Stimulated activated CD4-positive, alpha-beta T cell treated with anti-CD3 and anti-CD28 coated beads, Interleukin-1b, Interleukin-23, amount 100 ng/mL, for 4 hours (primary cell): ENCODE data around the gene CDRT4.

Experiments used
- DNase-seq, 2 donors: peaks; one replicate each; pipeline ENCODE4 v3.0.0-alpha.2; 2020; ENCODE audit warnings: low read depth in 2 of 2

The CDRT4 gene

GRCh38 chr17:15431766-15432165 is 35.7 kb downstream of the CDRT4 start:
- no peak for DNase-seq

- DNase-seq, result no peak
Observed at GRCh38 chr17:15431196-15431595, 36.2 kb downstream of the CDRT4 start.

GRCh38 chr17:15424521-15424920 is 42.9 kb downstream of the CDRT4 start:
- no peak for DNase-seq

- no peak for DNase-seq
Observed at GRCh38 chr17:15422392-15422965, 44.9 kb downstream of the CDRT4 start.

- no peak for DNase-seq
Observed at GRCh38 chr17:15418781-15419180, 48.6 kb downstream of the CDRT4 start.

GRCh38 chr17:15414532-15415306 is 52.7 kb downstream of the CDRT4 start:
- no peak for DNase-seq

GRCh38 chr17:15413101-15413771 is 54.2 kb downstream of the CDRT4 start:
- no peak for DNase-seq

- no peak for DNase-seq
Observed at GRCh38 chr17:15412606-15413005, 54.8 kb downstream of the CDRT4 start.

- DNase-seq, result no peak
Observed at GRCh38 chr17:15411384-15412198, 55.8 kb downstream of the CDRT4 start.

- DNase-seq, result no peak
Observed at GRCh38 chr17:15409721-15410250, 57.6 kb downstream of the CDRT4 start.

- DNase-seq, result no peak
Observed at GRCh38 chr17:15408803-15409202, 58.6 kb downstream of the CDRT4 start.

- no peak for DNase-seq
Observed at GRCh38 chr17:15406081-15406480, 61.3 kb downstream of the CDRT4 start.

GRCh38 chr17:15405058-15405415 is 62.4 kb downstream of the CDRT4 start:
- no peak for DNase-seq

- no peak for DNase-seq
Observed at GRCh38 chr17:15404106-15405057, 63.0 kb downstream of the CDRT4 start.

- no peak for DNase-seq
Observed at GRCh38 chr17:15403276-15403939, 64.0 kb downstream of the CDRT4 start.

GRCh38 chr17:15399443-15399842 is 68.0 kb downstream of the CDRT4 start:
- no peak for DNase-seq

GRCh38 chr17:15398736-15399331 is 68.6 kb downstream of the CDRT4 start:
- no peak for DNase-seq

GRCh38 chr17:15398291-15398690 is 69.1 kb downstream of the CDRT4 start:
- DNase-seq, result no peak

GRCh38 chr17:15397620-15398019 is 69.8 kb downstream of the CDRT4 start:
- no peak for DNase-seq

- DNase-seq, result no peak
Observed at GRCh38 chr17:15395091-15395490, 72.3 kb downstream of the CDRT4 start.
